ENCODE measurements around the gene ZFR.

DNA sequence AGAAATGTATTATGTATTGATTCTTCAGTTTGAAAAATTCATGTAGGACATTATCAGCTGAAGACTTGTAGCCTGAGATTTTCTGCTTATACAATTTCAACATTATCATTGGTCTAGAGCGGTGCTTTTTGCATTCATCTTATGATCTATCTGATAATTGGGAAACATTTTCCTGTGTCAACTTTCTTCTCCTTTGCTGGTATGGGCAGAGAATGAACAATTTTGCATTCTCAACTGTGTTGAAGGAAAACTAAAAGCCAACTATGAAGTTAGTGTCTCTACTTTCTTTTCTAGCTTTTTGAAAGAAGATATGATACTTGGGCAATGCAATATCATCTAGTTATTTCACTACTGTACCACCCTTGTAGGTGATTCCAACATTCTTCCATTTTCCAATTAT is 10.3 kb downstream of the ZFR start:
- TF ChIP-seq EZH2 (IDR thresholded peaks at IDR 0.05; ENCODE audit: insufficient read depth, poor library complexity, severe bottlenecking) (no peak), EZH2phosphoT487 (IDR thresholded peaks at IDR 0.05; ENCODE audit: insufficient read depth, low read depth) (no peak)
